K562 (cell line): ENCODE results near the gene STK16. TPM values are rescaled to one million over a fixed set of nuclear protein-coding genes. Genes with fewer than 3 reads are reported as not detected.

ENCODE experiments used
- ATAC-seq: fragments of 200-7000 bp; cut with Tn5 transposase; 3 replicates; pipeline ENCODE4 v1.9.1; 2020; ENCODE audit warnings: moderate library complexity
- BruUV-seq: library from RNA; stranded (reverse); fragments of 400-500 nt; replicated peaks from 2 replicates; lab custom pipeline; 2021; lab: Mats Ljungman, UMichigan
- CTCF ChIA-PET: fragments of 300-600 bp; formaldehyde crosslinking; extraction: SDS; loops from one replicate; lab custom pipeline; 2021; ENCODE audit warnings: low intra/inter-chr PET ratio; lab: Yijun Ruan, JAX
- POLR2A ChIA-PET: fragments of 300-600, 350-650 bp; sonication (Branson Sonifier 250); formaldehyde crosslinking; extraction: SDS; loops from one replicate; lab custom pipeline; 2021; ENCODE audit warnings: antibody characterized with exemption, inconsistent platforms; lab: Yijun Ruan, JAX
- DNase-seq, 4 experiments: peaks; one replicate each; pipeline versions ENCODE4 v3.0.0 to v3.0.0-alpha.2; 2011 to 2018; ENCODE audit warnings: low spot score in 3 of 4, mixed read lengths in 3 of 4; ENCODE audit errors: extremely low read depth in 1 of 4
- FAIRE-seq: peaks from 2 replicates; lab custom pipeline; 2011; peaks lifted over from hg19 to GRCh38; lab: Jason Lieb, UNC
- H2AFZ ChIP-seq: 2 replicates; pipeline ENCODE4 v1.6.0; 2011; ENCODE audit warnings: low read depth, low read length, control low read depth, inconsistent platforms
- H3K27ac ChIP-seq: fragments of 200-600 bp; 3 replicates; pipeline ENCODE4 v1.8.0; 2011; ENCODE audit warnings: low read depth, mild to moderate bottlenecking, control low read depth, inconsistent platforms, low read length, moderate library complexity, mixed read lengths; ENCODE audit errors: extremely low read depth
- H3K27me3 ChIP-seq, 2 experiments: fragments of 300-600 bp in 1 of 2; 2 replicates in 1 of 2; 3 replicates in 1 of 2; pipeline versions ENCODE4 v1.6.0 to v1.8.0; 2011; ENCODE audit warnings: inconsistent platforms in 2 of 2, low read length in 2 of 2, mild to moderate bottlenecking in 1 of 2, mixed read lengths in 1 of 2, moderate library complexity in 1 of 2; ENCODE audit not compliant: control insufficient read depth in 2 of 2, insufficient read depth in 2 of 2
- H3K36me3 ChIP-seq: fragments of 300-600 bp; 3 replicates; pipeline ENCODE4 v1.8.0; 2011; ENCODE audit warnings: mild to moderate bottlenecking, low read length, inconsistent platforms; ENCODE audit not compliant: control insufficient read depth, insufficient read depth
- H3K4me1 ChIP-seq, 2 experiments: fragments of 200-600 bp in 1 of 2; replicated peaks in 1 of 2; 2 replicates in 1 of 2; 3 replicates in 1 of 2; pipeline versions ENCODE4 v1.5.1 to v1.8.0; 2011; ENCODE audit warnings: inconsistent platforms in 2 of 2, low read length in 2 of 2, mild to moderate bottlenecking in 1 of 2, mixed read lengths in 1 of 2, moderate library complexity in 1 of 2; ENCODE audit not compliant: control insufficient read depth in 2 of 2, insufficient read depth in 2 of 2
- H3K4me2 ChIP-seq: 2 replicates; pipeline ENCODE4 v1.6.1; 2011; ENCODE audit warnings: low read length, control low read depth, inconsistent platforms, mixed read lengths; ENCODE audit not compliant: insufficient read depth
- H3K4me3 ChIP-seq: fragments of 200-600 bp; sonication (generic), shearing (Covaris generic); 2 replicates; pipeline ENCODE4 v1.5.1; 2016; ENCODE audit warnings: control low read depth, inconsistent platforms
- H3K79me2 ChIP-seq: fragments of 200-600 bp; 3 replicates; pipeline ENCODE4 v1.8.0; 2011; ENCODE audit warnings: low read length, inconsistent platforms; ENCODE audit not compliant: control insufficient read depth, insufficient read depth
- H3K9ac ChIP-seq, 2 experiments: 2 replicates each; pipeline versions ENCODE4 v1.6.0 to v1.6.1; 2011; ENCODE audit warnings: low read depth in 2 of 2, low read length in 2 of 2, control low read depth in 1 of 2, inconsistent platforms in 1 of 2, mild to moderate bottlenecking in 1 of 2, mixed read lengths in 1 of 2; ENCODE audit not compliant: insufficient read depth in 1 of 2
- H3K9me1 ChIP-seq: one replicate; pipeline ENCODE4 v1.6.0; 2011; ENCODE audit warnings: inconsistent platforms, mild to moderate bottlenecking, low read length, moderate library complexity; ENCODE audit not compliant: control insufficient read depth, insufficient read depth
- H3K9me3 ChIP-seq: replicated peaks from 2 replicates; pipeline ENCODE4 v1.5.1; 2011; ENCODE audit warnings: low read depth, low read length, inconsistent platforms; ENCODE audit not compliant: control insufficient read depth, insufficient read depth
- H4K20me1 ChIP-seq: replicated peaks from 2 replicates; pipeline ENCODE4 v1.6.1; 2011; ENCODE audit warnings: low read length, inconsistent platforms, mixed read lengths; ENCODE audit not compliant: control insufficient read depth, insufficient read depth
- ARID4B ChIP-seq: sonication (generic); formaldehyde crosslinking; IDR thresholded peaks from 2 replicates; pipeline ENCODE4 v1.8.0; 2022; ENCODE audit warnings: mild to moderate bottlenecking, missing genetic modification reagents
- BRD9 ChIP-seq: fragments of 450-650 bp; IDR thresholded peaks from 2 replicates; pipeline ENCODE4 v1.6.1; 2018; ENCODE audit warnings: low read depth; ENCODE audit not compliant: partially characterized antibody
- CREBBP ChIP-seq: IDR thresholded peaks from one replicate; pipeline ENCODE4 v1.6.1; 2012; ENCODE audit warnings: low read depth, mild to moderate bottlenecking, control low read depth, inconsistent platforms, low read length
- CSDE1 ChIP-seq, 2 experiments: fragments of 450-650 bp; IDR thresholded peaks; 2 replicates each; pipeline ENCODE4 v1.6.1; 2016; ENCODE audit warnings: mild to moderate bottlenecking in 1 of 2
- DPF2 ChIP-seq: fragments of 450-650 bp; IDR thresholded peaks from 2 replicates; pipeline ENCODE4 v1.6.1; 2016
- EHMT2 ChIP-seq: fragments of 450-650 bp; IDR thresholded peaks from 2 replicates; pipeline ENCODE4 v1.6.1; 2018; ENCODE audit warnings: antibody characterized with exemption
- GATAD2A ChIP-seq: fragments of 450-650 bp; IDR thresholded peaks from 2 replicates; pipeline ENCODE4 v1.6.1; 2017
- HOXB6 ChIP-seq: fragments of 250-450 bp; sonication (Bioruptor Pico); IDR thresholded peaks from 2 replicates; pipeline ENCODE4 v1.5.1; 2022; ENCODE audit warnings: mild to moderate bottlenecking, borderline replicate concordance
- MCM3 ChIP-seq: fragments of 450-650 bp; IDR thresholded peaks from 2 replicates; pipeline ENCODE4 v1.6.1; 2016
- NONO ChIP-seq, 2 experiments: fragments of 200-400 bp in 1 of 2; fragments of 450-650 bp in 1 of 2; formaldehyde crosslinking in 1 of 2; IDR thresholded peaks; 2 replicates each; pipeline ENCODE4 v1.6.1; 2017; ENCODE audit warnings: low read depth in 2 of 2, mild to moderate bottlenecking in 2 of 2, moderate library complexity in 2 of 2, low read length in 1 of 2
- NR2C1 ChIP-seq, 2 experiments: fragments of 450-650 bp; IDR thresholded peaks; 2 replicates each; pipeline ENCODE4 v1.6.1; 2017; ENCODE audit warnings: mild to moderate bottlenecking in 2 of 2, antibody characterized with exemption in 1 of 2, inconsistent platforms in 1 of 2, missing compliant biosample characterization in 1 of 2, missing genetic modification characterization in 1 of 2
- NUFIP1 ChIP-seq: fragments of 450-650 bp; IDR thresholded peaks from 2 replicates; pipeline ENCODE4 v1.6.1; 2018; ENCODE audit not compliant: partially characterized antibody
- POLR2AphosphoS2 ChIP-seq: IDR thresholded peaks from 2 replicates; pipeline ENCODE4 v1.6.1; 2012; ENCODE audit warnings: low read length, improper control_type of control experiment
- PRPF4 ChIP-seq: fragments of 200-400 bp; formaldehyde crosslinking; IDR thresholded peaks from one replicate; pipeline ENCODE4 v1.6.1; 2017; ENCODE audit warnings: low read length, low read depth, mild to moderate bottlenecking; ENCODE audit not compliant: insufficient read depth, poor library complexity, severe bottlenecking
- RBM14 ChIP-seq: fragments of 200-400 bp; formaldehyde crosslinking; IDR thresholded peaks from 2 replicates; pipeline ENCODE4 v1.6.1; 2018; ENCODE audit warnings: low read depth, mild to moderate bottlenecking, low read length, moderate library complexity, borderline replicate concordance; ENCODE audit not compliant: insufficient read depth
- RFX5 ChIP-seq: IDR thresholded peaks from 2 replicates; pipeline ENCODE4 v1.6.1; 2011; ENCODE audit warnings: low read depth, mild to moderate bottlenecking, improper control_type of control experiment, low read length
- SP1 ChIP-seq: sonication (generic); formaldehyde crosslinking; IDR thresholded peaks from 2 replicates; pipeline ENCODE4 v1.8.1; 2022; ENCODE audit warnings: mild to moderate bottlenecking, missing genetic modification reagents
- STAT5B ChIP-seq: fragments of 250-450 bp; sonication (Bioruptor Pico); IDR thresholded peaks from 2 replicates; pipeline ENCODE4 v1.8.0; 2021; ENCODE audit warnings: mild to moderate bottlenecking, inconsistent platforms
- TAF9B ChIP-seq: fragments of 450-650 bp; IDR thresholded peaks from 2 replicates; pipeline ENCODE4 v1.6.1; 2018; ENCODE audit warnings: mild to moderate bottlenecking; ENCODE audit not compliant: partially characterized antibody
- TRIM28 ChIP-seq: fragments of 450-650 bp; IDR thresholded peaks from 2 replicates; pipeline ENCODE4 v1.6.1; 2017
- ZNF12 ChIP-seq: sonication (generic); formaldehyde crosslinking; IDR thresholded peaks from 2 replicates; pipeline ENCODE4 v1.4.0; 2020; ENCODE audit warnings: mild to moderate bottlenecking, missing genetic modification reagents
- WGBS: fragments of 100-300 bp; shearing (Covaris generic); methylation state at CpG from one replicate; pipeline ENCODE4 v1.1.6; 2016; ENCODE audit warnings: low coverage, mixed read lengths; ENCODE audit not compliant: insufficient coverage; ENCODE audit errors: missing lambda C conversion rate; 5-methylcytosine and 5-hydroxymethylcytosine counted together
- in situ Hi-C: fragments of 300-500 bp; cut with MboI; formaldehyde crosslinking; loops from 4 replicates; pipeline ENCODE4 v1.15.0; 2018; ENCODE audit warnings: inconsistent platforms, mixed read lengths
- intact Hi-C: fragments of 100-400 bp; cut with micrococcal nuclease; formaldehyde crosslinking; loops from 2 replicates; pipeline ENCODE4 v1.14.2; 2022
- polyA plus RNA-seq, 8 experiments: library from polyadenylated mRNA; depleted of rRNA in 4 of 8; stranded (reverse) in 5 of 8; unstranded in 3 of 8; fragments of >200 nt; fragmentation: Nextera tagmentation in 2 of 8; fragmentation: Illumina TruSeq in 1 of 8; extraction: Ambion mirVana in 2 of 8; extraction: Trizol in 1 of 8; gene quantifications; 2 replicates each; pipeline versions ENCODE4 v1.2.1 to v1.2.3, GENCODE V29; 2011 to 2014; ENCODE audit warnings: inconsistent platforms in 1 of 8, missing spikeins in 1 of 8
- total RNA-seq, 7 experiments: library from RNA; depleted of rRNA in 6 of 7; stranded (reverse); fragments of >200 nt in 6 of 7; fragmentation: Illumina TruSeq in 2 of 7; extraction: Trizol in 2 of 7; gene quantifications; 2 replicates each; pipeline versions ENCODE4 v1.2.1 to v1.2.3, GENCODE V29; 2011 to 2021; ENCODE audit warnings: low replicate concordance in 1 of 7

STK16 gene
- total and polyA plus RNA-seq, 9 of the 15 experiments (the other 6 are each of a cell fraction or from before 2014, with no cell fraction given), result 5.4 to 36.2 (median 17.8) TPM

- TF ChIP-seq ARID4B (CRISPR knock-in tag) (no peak), GATAD2A (no peak), RFX5 (no peak), MCM3 (no peak), SP1 (no peak), POLR2AphosphoS2 (no peak), TRIM28 (no peak)
Observed at GRCh38 chr2:219234331-219234730, 10.9 kb upstream of the STK16 start (continued).

- DNase-seq (no peak), FAIRE-seq (no peak), ATAC-seq (no peak)
- ChIA-PET POLR2A (no interaction called here), CTCF (no interaction called here)
- Histone ChIP-seq H2AFZ (no peak overlapping the region), H4K20me1 (no peaks in the 10 kb centered on the region), H3K4me1 (peaks cover 14 to 23% of the 10 kb centered on the region in 2 experiments; a peak in 4 of 5 replicates), H3K27ac (no peak overlapping the region), H3K9me3 (no peaks in the 10 kb centered on the region), H3K4me2 (no peak overlapping the region), H3K9me1 (no peaks in the 10 kb centered on the region), H3K9ac (0 out of 4 replicates have a peak overlapping the region, but pooled peaks of 1 of the 2 experiments have one; percentile 14), H3K36me3 (peaks cover 19% of the 10 kb centered on the region), H3K27me3 (no peaks in the 10 kb centered on the region), H3K4me3 (no peak overlapping the region), H3K79me2 (peaks cover 17% of the 10 kb centered on the region)
- WGBS, result 75% methylated on average over 14 of the region's 28 CpGs
- no TSS peak for BruUV-seq
- intact Hi-C loops, result no loop called here
- in situ Hi-C loops, result no loop called here
- TF ChIP-seq BRD9 (no peak), RBM14 (no peak), NR2C1 (IDR thresholded peaks at IDR 0.05) (no peak), NR2C1 (tag; IDR thresholded peaks at IDR 0.05) (no peak), NONO (IDR thresholded peaks at IDR 0.05; ENCODE audit: low read depth in 2 of 2, low read length in 1 of 2) (no peak), PRPF4 (no peak), CSDE1 (IDR thresholded peaks at IDR 0.05) (no peak), HOXB6 (no peak), NUFIP1 (no peak), DPF2 (no peak), ZNF12 (CRISPR knock-in tag) (no peak), TAF9B (no peak), EHMT2 (no peak), CREBBP (no peak), MCM3 (no peak), STAT5B (no peak)
Observed at GRCh38 chr2:219243291-219243761, 2.0 kb upstream of the STK16 start.
